Neural progenitor cell (in vitro differentiated cells): Measurements from ENCODE around the gene ATP6V0D1.

ENCODE experiments used
- CTCF ChIP-seq: fragments of 200-600 bp; sonication (generic); IDR thresholded peaks from 2 replicates; pipeline ENCODE4 v1.5.1; 2017; ENCODE audit warnings: antibody characterized with exemption, mild to moderate bottlenecking
- EZH2 ChIP-seq: fragments of 200-600 bp; sonication (generic); IDR thresholded peaks from 2 replicates; pipeline ENCODE4 v1.6.1; 2017; ENCODE audit warnings: antibody characterized with exemption, mild to moderate bottlenecking, moderate library complexity
- EZH2phosphoT487 ChIP-seq: fragments of 200-600 bp; sonication (generic); IDR thresholded peaks from 2 replicates; pipeline ENCODE4 v1.6.1; 2017; ENCODE audit warnings: antibody characterized with exemption

DNA sequence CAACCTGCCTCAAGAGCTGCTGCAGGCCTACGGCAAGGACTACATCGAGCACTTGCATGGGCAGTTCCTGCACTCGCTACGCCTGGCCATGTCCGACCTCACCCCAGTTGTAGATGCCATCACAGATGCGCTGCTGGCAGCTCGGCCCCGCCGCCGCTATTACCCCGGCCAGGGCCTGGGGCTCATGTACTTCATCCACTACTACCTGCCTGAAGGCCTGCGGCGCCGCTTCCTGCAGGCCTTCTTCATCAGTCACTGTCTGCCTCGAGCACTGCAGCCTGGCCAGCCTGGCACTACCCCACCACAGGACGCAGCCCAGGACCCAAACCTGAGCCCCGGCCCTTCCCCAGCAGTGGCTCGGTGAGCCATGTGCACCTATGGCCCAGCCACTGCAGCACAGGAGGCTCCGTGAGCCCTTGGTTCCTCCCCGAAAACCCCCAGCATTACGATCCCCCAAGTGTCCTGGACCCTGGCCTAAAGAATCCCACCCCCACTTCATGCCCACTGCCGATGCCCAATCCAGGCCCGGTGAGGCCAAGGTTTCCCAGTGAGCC is 44.2 kb downstream of the ATP6V0D1 start:
- TF ChIP-seq EZH2 = no peak
- no peak for TF ChIP-seq CTCF
- no peak for TF ChIP-seq EZH2phosphoT487
